HFFc6 (cell line): Measurements from ENCODE around the gene DYSF. TPM values are rescaled to one million over a fixed set of nuclear protein-coding genes. Genes with fewer than 3 reads are reported as not detected.
A peak's percentile ranks its signal among the peaks of the same experiment; 100 is the strongest.

Experiments
- DNase-seq: peaks from one replicate; pipeline ENCODE4 v3.0.0-alpha.2; 2018
- H3K27ac Mint-ChIP-seq: 2 replicates; pipeline ENCODE4 v1.8.0; 2020; ENCODE audit warnings: mild to moderate bottlenecking, mixed read lengths
- H3K27me3 Mint-ChIP-seq: 2 replicates; pipeline ENCODE4 v1.8.0; 2021; ENCODE audit warnings: mild to moderate bottlenecking, moderate library complexity, mixed read lengths; ENCODE audit not compliant: insufficient read depth
- H3K36me3 Mint-ChIP-seq: 2 replicates; pipeline ENCODE4 v1.8.0; 2021; ENCODE audit warnings: low read depth, mixed read lengths
- H3K4me1 Mint-ChIP-seq: 2 replicates; pipeline ENCODE4 v1.8.0; 2020; ENCODE audit warnings: low read depth, mixed read lengths
- H3K4me3 Mint-ChIP-seq: 2 replicates; pipeline ENCODE4 v1.8.0; 2020; ENCODE audit warnings: mild to moderate bottlenecking, moderate library complexity, mixed read lengths
- H3K9me3 Mint-ChIP-seq: 2 replicates; pipeline ENCODE4 v1.8.0; 2020; ENCODE audit warnings: mild to moderate bottlenecking, mixed read lengths
- CTCF ChIP-seq: fragments of 200-600 bp; sonication (generic); IDR thresholded peaks from 2 replicates; pipeline ENCODE4 v1.5.0; 2021; ENCODE audit warnings: antibody characterized with exemption, mild to moderate bottlenecking
- total RNA-seq, 6 experiments: library from RNA; stranded (reverse); fragmentation: NEBNext Ultra II Directional; extraction: Animal tissue kit (Norgen Biotek cat#: 25700); gene quantifications; 2 replicates in 1 of 6; 3 replicates in 5 of 6; pipeline ENCODE4 v1.2.3, GENCODE V29; 2021

DYSF gene
- total RNA-seq, 6 experiments from 2014 or later, result 0.07 to 0.57 (median 0.32) TPM

- DNase-seq, result no peak
- no peak overlapping the region for H3K27ac Mint-ChIP-seq
- H3K27me3 Mint-ChIP-seq, result peaks cover 48% of the 10 kb centered on the region
- H3K4me1 Mint-ChIP-seq, result peaks cover 14% of the 10 kb centered on the region
- H3K9me3 Mint-ChIP-seq, result no peaks in the 10 kb centered on the region; the same call in 1 of the 2 replicates
- H3K36me3 Mint-ChIP-seq, result no peaks in the 10 kb centered on the region
- TF ChIP-seq CTCF, result no peak
- no peak overlapping the region for H3K4me3 Mint-ChIP-seq
These were observed 73.6 kb downstream of the DYSF start for GRCh38 chr2:71526975-71527374.

GRCh38 chr2:71528131-71528591 lies 74.8 kb downstream of the DYSF start:
- no peak for DNase-seq
- no peak overlapping the region for H3K27ac Mint-ChIP-seq
- TF ChIP-seq CTCF, result no peak
- H3K4me3 Mint-ChIP-seq, result no peak overlapping the region
- peaks cover 19% of the 10 kb centered on the region for H3K4me1 Mint-ChIP-seq
- H3K27me3 Mint-ChIP-seq, result peaks cover 39% of the 10 kb centered on the region
- H3K36me3 Mint-ChIP-seq, result no peaks in the 10 kb centered on the region
- H3K9me3 Mint-ChIP-seq, result no peaks in the 10 kb centered on the region; the same call in 1 of the 2 replicates

- H3K4me1 Mint-ChIP-seq, result peaks cover 19% of the 10 kb centered on the region
- H3K27me3 Mint-ChIP-seq, result peaks cover 36% of the 10 kb centered on the region
- no peaks in the 10 kb centered on the region; the same call in 1 of the 2 replicates for H3K9me3 Mint-ChIP-seq
- DNase-seq, result no peak
- H3K27ac Mint-ChIP-seq, result no peak overlapping the region
- no peaks in the 10 kb centered on the region for H3K36me3 Mint-ChIP-seq
- no peak for TF ChIP-seq CTCF
- H3K4me3 Mint-ChIP-seq, result no peak overlapping the region
These were observed 75.4 kb downstream of the DYSF start for GRCh38 chr2:71528749-71529148.

- DNase-seq, result no peak
- TF ChIP-seq CTCF, result no peak
- Mint-ChIP-seq H3K36me3 (no peaks in the 10 kb centered on the region), H3K27me3 (peaks cover 35% of the 10 kb centered on the region), H3K4me1 (peaks cover 19% of the 10 kb centered on the region), H3K4me3 (no peak overlapping the region), H3K9me3 (no peaks in the 10 kb centered on the region; the same call in 1 of the 2 replicates), H3K27ac (no peak overlapping the region)
These were observed 76.8 kb downstream of the DYSF start for GRCh38 chr2:71530211-71530610.

GRCh38 chr2:71530641-71531332 lies 77.4 kb downstream of the DYSF start:
- no peaks in the 10 kb centered on the region for H3K36me3 Mint-ChIP-seq
- peak; percentile 28 for DNase-seq
- peak overlapping the region; percentile 58; the same call in 1 of the 2 replicates for H3K27ac Mint-ChIP-seq
- peaks cover 19% of the 10 kb centered on the region for H3K4me1 Mint-ChIP-seq
- peaks cover 35% of the 10 kb centered on the region for H3K27me3 Mint-ChIP-seq
- H3K4me3 Mint-ChIP-seq, result no peak overlapping the region
- no peaks in the 10 kb centered on the region; the same call in 1 of the 2 replicates for H3K9me3 Mint-ChIP-seq
- TF ChIP-seq CTCF, result peak; percentile 84
